Activated CD4-positive, alpha-beta T cell treated with anti-CD3 and anti-CD28 coated beads, Interleukin-2, amount 10 ng/mL, durations not matched to agents 24 days and 14 days (primary cell): ENCODE measurements around the gene IWS1. TPM values are rescaled to one million over a fixed set of nuclear protein-coding genes. Genes with fewer than 3 reads are reported as not detected.

Experiments used
- DNase-seq: peaks from one replicate; pipeline ENCODE4 v3.0.0; 2022
- H3K27ac Mint-ChIP-seq: one replicate; pipeline ENCODE4 v1.8.0; 2022; ENCODE audit warnings: mild to moderate bottlenecking, mixed read lengths
- H3K27me3 Mint-ChIP-seq: one replicate; pipeline ENCODE4 v1.8.0; 2022; ENCODE audit warnings: mixed read lengths
- H3K36me3 Mint-ChIP-seq: one replicate; pipeline ENCODE4 v1.8.0; 2022; ENCODE audit warnings: low read depth, mild to moderate bottlenecking, mixed read lengths
- H3K4me1 Mint-ChIP-seq: one replicate; pipeline ENCODE4 v1.8.0; 2021; ENCODE audit warnings: mixed read lengths
- H3K4me3 Mint-ChIP-seq: one replicate; pipeline ENCODE4 v1.8.0; 2022; ENCODE audit warnings: mild to moderate bottlenecking, moderate library complexity, mixed read lengths
- H3K9me3 Mint-ChIP-seq: one replicate; pipeline ENCODE4 v1.8.0; 2021; ENCODE audit warnings: mixed read lengths
- intact Hi-C: fragments of 100-400 bp; cut with micrococcal nuclease; formaldehyde crosslinking; loops from one replicate; pipeline ENCODE4 v1.15.1; 2023
- total RNA-seq: library from RNA; stranded (reverse); gene quantifications from 2 replicates; pipeline ENCODE4 v1.2.3, GENCODE V29; 2022

IWS1 gene
- total RNA-seq, 1 donor from 2014 or later: 61.9 TPM

DNA sequence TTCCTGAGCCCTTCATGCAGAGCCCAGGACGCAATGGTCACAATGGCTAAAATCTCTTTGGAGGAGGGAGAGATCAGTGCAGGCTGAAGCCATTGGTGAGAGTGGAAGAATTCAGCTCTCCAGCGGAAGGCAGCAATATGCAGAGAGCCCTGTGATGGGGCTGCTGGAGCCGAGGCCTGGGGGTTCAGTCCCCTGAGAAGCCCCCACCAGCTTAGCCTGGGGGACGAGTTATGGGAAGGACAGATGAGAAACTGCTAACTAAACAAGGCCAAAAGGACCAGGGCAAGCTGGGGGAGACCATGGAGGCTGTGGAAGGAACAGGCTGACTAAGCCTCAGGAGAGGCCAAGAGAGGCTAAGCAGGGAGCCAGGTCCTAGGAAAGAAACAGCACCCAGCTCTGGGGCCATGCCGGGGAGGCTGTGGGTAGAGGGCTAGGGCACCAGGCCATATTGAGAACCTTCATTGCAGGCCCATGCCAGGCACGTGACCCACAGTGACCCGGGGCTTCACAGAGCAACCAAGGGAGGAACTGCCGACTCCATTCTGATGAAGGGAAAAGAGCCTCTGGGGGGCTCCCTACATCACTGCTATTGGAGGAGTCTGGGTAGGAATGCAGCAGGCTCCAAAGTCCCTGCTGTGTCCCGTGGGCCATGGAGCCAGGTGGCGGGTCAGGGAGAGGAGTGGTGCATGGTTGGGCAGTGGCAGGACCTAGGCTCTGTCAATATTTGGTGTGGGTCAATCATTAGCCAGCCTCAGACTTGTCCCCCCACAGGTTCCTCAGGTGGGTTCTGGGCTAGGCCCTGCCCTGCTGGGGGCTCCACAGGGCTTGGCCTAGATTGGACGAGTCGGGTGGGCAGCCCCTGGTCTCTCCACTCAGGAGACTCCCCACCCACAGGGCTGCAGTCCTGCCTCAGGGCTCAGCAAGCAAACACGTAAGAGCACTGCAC, 88.2 kb downstream of the IWS1 start:
- Mint-ChIP-seq H3K36me3 (no peaks in the 10 kb centered on the region), H3K27ac (no peak overlapping the region), H3K27me3 (peaks cover 5% of the 10 kb centered on the region), H3K4me3 (no peak overlapping the region), H3K9me3 (peaks cover 10% of the 10 kb centered on the region), H3K4me1 (no peaks in the 10 kb centered on the region)
- intact Hi-C loops: no loop called here
- no peak for DNase-seq

DNA sequence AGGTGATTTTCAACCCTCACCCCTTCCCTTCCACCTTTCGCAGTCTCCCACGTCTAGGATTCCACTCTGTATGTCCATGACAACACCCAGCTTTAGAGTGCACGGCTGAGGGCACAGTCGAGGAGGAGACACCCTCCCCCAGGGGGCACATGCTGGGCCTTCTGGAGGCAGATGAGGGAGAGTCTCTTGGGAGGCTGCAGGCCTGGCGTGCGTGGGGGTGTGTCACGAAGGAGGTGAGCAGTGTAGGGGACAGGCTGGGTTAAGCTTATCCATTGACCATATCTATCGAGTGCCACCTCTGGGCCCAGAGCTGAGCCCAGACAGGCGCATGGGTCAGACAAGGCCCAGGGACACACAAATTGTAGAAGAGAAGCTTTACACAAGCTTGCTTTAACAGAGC, 89.2 kb downstream of the IWS1 start:
- no peak for DNase-seq

DNA sequence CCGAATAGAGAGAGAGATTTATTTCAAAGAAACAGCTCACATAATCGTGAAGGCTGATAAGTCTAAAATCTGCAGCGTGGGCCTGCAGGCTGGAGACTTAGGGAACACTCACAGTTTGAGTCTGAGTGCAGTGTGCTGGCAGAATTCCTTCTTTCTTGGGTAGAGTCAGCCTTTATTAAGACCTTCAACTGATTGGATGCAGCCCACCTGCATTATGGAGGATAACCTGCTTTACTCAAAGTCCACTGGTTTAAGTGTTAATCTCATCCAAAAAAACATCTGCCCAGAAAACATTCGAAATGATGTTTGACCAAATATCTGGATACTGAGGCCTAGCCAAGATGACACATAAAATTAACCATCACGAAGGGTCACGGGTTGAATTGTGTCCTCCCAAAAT, 91.8 kb downstream of the IWS1 start:
- H3K4me1 Mint-ChIP-seq: no peaks in the 10 kb centered on the region
- no peaks in the 10 kb centered on the region for H3K9me3 Mint-ChIP-seq
- intact Hi-C loops: no loop called here
- no peaks in the 10 kb centered on the region for H3K36me3 Mint-ChIP-seq
- peaks cover 2% of the 10 kb centered on the region for H3K27me3 Mint-ChIP-seq
- no peak for DNase-seq
- H3K4me3 Mint-ChIP-seq: no peak overlapping the region
- no peak overlapping the region for H3K27ac Mint-ChIP-seq

More for the DNA sequence above, 89.2 kb downstream of the IWS1 start:
- Mint-ChIP-seq H3K9me3 (peaks cover 8% of the 10 kb centered on the region), H3K4me3 (no peak overlapping the region), H3K27me3 (peaks cover 2% of the 10 kb centered on the region), H3K27ac (no peak overlapping the region), H3K36me3 (no peaks in the 10 kb centered on the region), H3K4me1 (no peaks in the 10 kb centered on the region)
- intact Hi-C loops: no loop called here

DNA sequence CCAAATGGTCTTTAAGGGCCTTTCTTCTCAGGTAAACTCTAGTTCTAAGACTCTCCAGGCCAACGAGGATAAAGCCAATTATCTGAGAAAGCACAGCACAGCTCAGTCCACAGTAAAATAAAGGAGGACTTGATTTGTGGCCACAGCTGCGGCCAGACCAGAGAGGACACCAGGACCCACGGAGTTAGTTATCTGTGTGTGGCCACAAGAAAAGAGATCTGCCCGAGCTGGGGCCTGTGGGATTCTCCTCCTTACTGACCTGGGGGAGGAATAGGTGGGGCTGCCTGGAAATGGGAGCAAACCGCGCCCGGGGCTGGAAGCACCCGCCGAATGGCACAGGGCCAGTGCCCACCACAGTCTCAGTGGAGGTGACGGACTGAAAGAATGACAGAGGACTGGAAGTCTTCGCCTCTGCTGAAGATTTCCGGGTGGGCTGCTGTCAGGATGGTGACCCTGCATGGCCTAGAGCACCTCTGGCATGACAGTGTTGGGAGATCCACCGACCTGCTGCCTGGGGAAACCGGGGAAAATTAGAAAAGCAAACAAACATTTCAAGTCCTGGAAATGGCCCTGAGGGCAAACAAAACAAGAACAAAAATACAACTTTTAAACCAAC, 94.8 kb downstream of the IWS1 start:
- DNase-seq: no peak
- Mint-ChIP-seq H3K36me3 (no peaks in the 10 kb centered on the region), H3K27ac (no peak overlapping the region), H3K4me3 (no peak overlapping the region), H3K9me3 (no peaks in the 10 kb centered on the region), H3K27me3 (peaks cover 2% of the 10 kb centered on the region), H3K4me1 (no peaks in the 10 kb centered on the region)
- intact Hi-C loops: no loop called here

Other genes starting within 250 kb of the IWS1 start
- gene ERCC3, start 232.3 kb downstream of the IWS1 start, total RNA-seq: 58.1 and 60.2 TPM in 2 replicates
- gene MAP3K2, start 138.5 kb downstream of the IWS1 start, total RNA-seq: 53.7 and 57.5 TPM in 2 replicates
- gene PROC, start 108.1 kb downstream of the IWS1 start, total RNA-seq: 0.12 TPM in 1 of 2 replicates, not detected in the other
- 0.07 and 0.12 TPM in 2 replicates for gene MYO7B, start 9.2 kb upstream of the IWS1 start, total RNA-seq
- gene GPR17, start 119.7 kb upstream of the IWS1 start, total RNA-seq: not detected in 2 replicates
- gene LIMS2, start 149.0 kb upstream of the IWS1 start, total RNA-seq: 7.2 and 8.4 TPM in 2 replicates
- gene SFT2D3, start 175.0 kb upstream of the IWS1 start, total RNA-seq: 5.9 and 6.3 TPM in 2 replicates